Measurements from ENCODE around the gene MGAT5B. TPM values are rescaled to one million over a fixed set of nuclear protein-coding genes. Genes with fewer than 3 reads are reported as not detected.

The MGAT5B gene
- total and polyA plus RNA-seq, 2 donors (not counting 1 experiment from before 2014, with no cell fraction given), result 0.15 to 37.8 TPM

- H3K27ac ChIP-seq (ENCODE audit: low read length in 2 of 2), result no peak overlapping the region
- POLR2A ChIA-PET, result no interaction called here
- Mint-ChIP-seq H3K9me3 (ENCODE audit: insufficient read depth) (no peaks in the 10 kb centered on the region), H3K27me3 (peaks cover 13% of the 10 kb centered on the region), H3K4me1 (no peaks in the 10 kb centered on the region), H3K4me3 (no peak overlapping the region), H3K27ac (no peak overlapping the region)
- DNase-seq (no peak), ATAC-seq (ENCODE audit: low read depth) (no peak)
- no peaks in the 10 kb centered on the region for H4K20me1 ChIP-seq (ENCODE audit: control insufficient read depth, insufficient read depth, low read length, poor library complexity, severe bottlenecking)
- no peak overlapping the region for H3K4me2 ChIP-seq (replicated peaks; ENCODE audit: low read depth, low read length, poor library complexity, severe bottlenecking)
- no peak overlapping the region for H3K9ac ChIP-seq (ENCODE audit: low read length)
- WGBS (ENCODE audit: insufficient coverage), result 99% methylated on average over 8 of the region's 8 CpGs
- peaks cover 0 to 3% (median 0%) of the 10 kb centered on the region in 3 donors for H3K9me3 ChIP-seq (ENCODE audit: control extremely low read depth in 1 of 3, control insufficient read depth in 2 of 3, insufficient read depth in 1 of 3, low read length in 2 of 3)
- H3K79me2 ChIP-seq (ENCODE audit: control insufficient read depth, insufficient read depth, low read length), result no peaks in the 10 kb centered on the region
- no peak for TF ChIP-seq EZH2 (IDR thresholded peaks at IDR 0.05; ENCODE audit: borderline replicate concordance, insufficient read depth, low read depth, low read length, poor library complexity, severe bottlenecking)
- TF ChIP-seq CTCF (IDR thresholded peaks at IDR 0.05), result no peak
- no peak overlapping the region for H3K4me3 ChIP-seq (ENCODE audit: control extremely low read depth in 1 of 5, extremely low read depth in 1 of 5, insufficient read depth in 1 of 5, low read depth in 2 of 5, low read length in 4 of 5)
- no peaks in the 10 kb centered on the region for H3K36me3 ChIP-seq (replicated peaks in 1 of 2; ENCODE audit: control extremely low read depth in 1 of 2, control insufficient read depth in 1 of 2, extremely low read depth in 1 of 2, insufficient read depth in 2 of 2, low read length in 1 of 2)
- no peaks in the 10 kb centered on the region for H3K4me1 ChIP-seq (ENCODE audit: control insufficient read depth in 2 of 2, insufficient read depth in 2 of 2, low read length in 2 of 2)
- H2AFZ ChIP-seq (ENCODE audit: insufficient read depth, low read depth, low read length, poor library complexity, severe bottlenecking), result no peak overlapping the region
- peaks cover 0 to 9% (median 0%) of the 10 kb centered on the region in 4 experiments for H3K27me3 ChIP-seq (replicated peaks in 1 of 4; ENCODE audit: control extremely low read depth in 1 of 4, control insufficient read depth in 3 of 4, insufficient read depth in 4 of 4, low read length in 3 of 4)
- intact Hi-C loops (cut with micrococcal nuclease), result no loop called here
- CTCF ChIA-PET, result interaction anchor here (1.0 kb wide), 2 partner anchors 162 to 1109 kb away, joined by 3 read pairs; no protein-coding TSS in a partner anchor
Measured at GRCh38 chr17:76905036-76905435, 36.8 kb downstream of the MGAT5B start.

- CTCF ChIA-PET, result interaction anchor here (1.0 kb wide), 2 partner anchors 161 to 1108 kb away, joined by 3 read pairs; no protein-coding TSS in a partner anchor
Measured at GRCh38 chr17:76905836-76906235, 37.6 kb downstream of the MGAT5B start.

More at GRCh38 chr17:76905836-76906235, 37.6 kb downstream of the MGAT5B start:
- no peak for ATAC-seq (ENCODE audit: low read depth)
- peaks cover 16% of the 10 kb centered on the region for H3K27me3 Mint-ChIP-seq
- no peak for TF ChIP-seq CTCF (IDR thresholded peaks at IDR 0.05)
- TF ChIP-seq EZH2 (IDR thresholded peaks at IDR 0.05; ENCODE audit: borderline replicate concordance, insufficient read depth, low read depth, low read length, poor library complexity, severe bottlenecking), result no peak
- Histone ChIP-seq H3K4me2 (replicated peaks; ENCODE audit: low read depth, low read length, poor library complexity, severe bottlenecking) (no peak overlapping the region), H3K4me3 (ENCODE audit: control extremely low read depth in 1 of 5, extremely low read depth in 1 of 5, insufficient read depth in 1 of 5, low read depth in 2 of 5, low read length in 4 of 5) (no peak overlapping the region), H2AFZ (ENCODE audit: insufficient read depth, low read depth, low read length, poor library complexity, severe bottlenecking) (no peak overlapping the region), H3K27ac (ENCODE audit: low read length in 2 of 2) (no peak overlapping the region), H3K36me3 (replicated peaks in 1 of 2; ENCODE audit: control extremely low read depth in 1 of 2, control insufficient read depth in 1 of 2, extremely low read depth in 1 of 2, insufficient read depth in 2 of 2, low read length in 1 of 2) (no peaks in the 10 kb centered on the region), H3K9ac (ENCODE audit: low read length) (no peak overlapping the region), H3K79me2 (ENCODE audit: control insufficient read depth, insufficient read depth, low read length) (no peaks in the 10 kb centered on the region), H4K20me1 (ENCODE audit: control insufficient read depth, insufficient read depth, low read length, poor library complexity, severe bottlenecking) (no peaks in the 10 kb centered on the region), H3K4me1 (ENCODE audit: control insufficient read depth in 2 of 2, insufficient read depth in 2 of 2, low read length in 2 of 2) (no peaks in the 10 kb centered on the region), H3K9me3 (ENCODE audit: control extremely low read depth in 1 of 3, control insufficient read depth in 2 of 3, insufficient read depth in 1 of 3, low read length in 2 of 3) (peaks cover 0 to 3% (median 0%) of the 10 kb centered on the region in 3 donors), H3K27me3 (replicated peaks in 1 of 4; ENCODE audit: control extremely low read depth in 1 of 4, control insufficient read depth in 3 of 4, insufficient read depth in 4 of 4, low read length in 3 of 4) (peaks cover 0 to 14% (median 2%) of the 10 kb centered on the region in 4 experiments)
- POLR2A ChIA-PET, result no interaction called here
- H3K4me3 Mint-ChIP-seq, result no peak overlapping the region
- H3K9me3 Mint-ChIP-seq (ENCODE audit: insufficient read depth), result peaks cover 2% of the 10 kb centered on the region
- 87% methylated on average over 14 of the region's 17 CpGs for WGBS (ENCODE audit: insufficient coverage)
- H3K4me1 Mint-ChIP-seq, result no peaks in the 10 kb centered on the region
- intact Hi-C loops (cut with micrococcal nuclease), result no loop called here
- no peak for DNase-seq
- H3K27ac Mint-ChIP-seq, result no peak overlapping the region

All from B cell (primary cell).